ENCODE measurements around the gene EXTL1.
"Not testable (repeated sequence)": the region's sequence is repeated elsewhere in the genome, so short reads cannot be mapped to it uniquely, and the experiment has no call there.

The EXTL1 gene

DNA sequence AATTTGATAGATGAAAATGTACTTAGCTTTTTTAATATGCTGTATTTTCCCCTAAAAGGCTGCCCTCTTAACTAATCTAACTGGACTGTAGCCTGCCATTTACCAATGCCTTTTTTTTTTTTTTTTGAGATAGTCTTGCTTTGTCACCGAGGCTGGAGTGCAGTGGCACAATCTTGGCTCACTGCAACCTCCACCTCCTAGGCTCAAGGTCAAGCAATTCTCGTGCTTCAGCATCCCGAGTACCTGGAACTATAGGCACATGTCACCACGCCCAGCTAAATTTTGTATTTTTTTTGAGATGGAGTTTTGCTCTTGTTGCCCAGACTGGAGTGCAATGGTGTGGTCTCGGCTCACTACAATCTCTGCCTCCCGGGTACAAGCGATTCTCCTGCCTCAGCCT lies 42.4 kb upstream of the EXTL1 start:
- TF ChIP-seq, protein P1, sequence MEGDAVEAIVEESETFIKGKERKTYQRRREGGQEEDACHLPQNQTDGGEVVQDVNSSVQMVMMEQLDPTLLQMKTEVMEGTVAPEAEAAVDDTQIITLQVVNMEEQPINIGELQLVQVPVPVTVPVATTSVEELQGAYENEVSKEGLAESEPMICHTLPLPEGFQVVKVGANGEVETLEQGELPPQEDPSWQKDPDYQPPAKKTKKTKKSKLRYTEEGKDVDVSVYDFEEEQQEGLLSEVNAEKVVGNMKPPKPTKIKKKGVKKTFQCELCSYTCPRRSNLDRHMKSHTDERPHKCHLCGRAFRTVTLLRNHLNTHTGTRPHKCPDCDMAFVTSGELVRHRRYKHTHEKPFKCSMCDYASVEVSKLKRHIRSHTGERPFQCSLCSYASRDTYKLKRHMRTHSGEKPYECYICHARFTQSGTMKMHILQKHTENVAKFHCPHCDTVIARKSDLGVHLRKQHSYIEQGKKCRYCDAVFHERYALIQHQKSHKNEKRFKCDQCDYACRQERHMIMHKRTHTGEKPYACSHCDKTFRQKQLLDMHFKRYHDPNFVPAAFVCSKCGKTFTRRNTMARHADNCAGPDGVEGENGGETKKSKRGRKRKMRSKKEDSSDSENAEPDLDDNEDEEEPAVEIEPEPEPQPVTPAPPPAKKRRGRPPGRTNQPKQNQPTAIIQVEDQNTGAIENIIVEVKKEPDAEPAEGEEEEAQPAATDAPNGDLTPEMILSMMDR (IDR thresholded peaks at IDR 0.05; ENCODE audit: poor library complexity, severe bottlenecking), result no peak
- Histone ChIP-seq H3K27me3 (ENCODE audit: insufficient read depth, poor library complexity, severe bottlenecking) (no peaks in the 10 kb centered on the region), H3K36me3 (ENCODE audit: low read depth) (peaks cover 39% of the 10 kb centered on the region), H3K9me3 (ENCODE audit: severe bottlenecking) (no peaks in the 10 kb centered on the region), H3K27ac (ENCODE audit: poor library complexity, severe bottlenecking) (no peak overlapping the region), H3K4me1 (ENCODE audit: insufficient read depth, poor library complexity, severe bottlenecking) (no peaks in the 10 kb centered on the region), H3K4me3 (ENCODE audit: severe bottlenecking) (no peak overlapping the region)
- DNase-seq (ENCODE audit: low spot score) (no peak), ATAC-seq (ENCODE audit: low read depth) (no peak)

DNA sequence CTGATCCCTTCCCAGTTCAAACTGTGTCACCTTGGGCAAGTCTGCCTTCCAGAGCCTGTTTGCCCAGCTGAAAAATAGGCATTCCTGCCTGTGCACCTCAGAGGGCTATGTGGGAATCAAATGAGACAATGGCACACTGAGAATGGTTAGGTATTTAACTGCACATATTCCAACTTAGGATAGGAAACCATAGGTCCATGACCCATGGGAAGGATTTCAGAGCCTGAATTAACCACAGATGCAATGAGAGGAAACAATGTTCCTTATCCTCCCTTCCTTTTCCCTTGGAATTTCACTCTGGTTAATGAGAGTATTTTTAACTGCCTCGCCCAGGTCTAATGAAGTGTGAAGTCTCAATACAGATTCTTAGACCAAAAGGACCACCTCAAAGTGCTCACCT lies 36.4 kb upstream of the EXTL1 start:
- Histone ChIP-seq H3K27ac (ENCODE audit: poor library complexity, severe bottlenecking) (no peak overlapping the region), H3K4me1 (ENCODE audit: insufficient read depth, poor library complexity, severe bottlenecking) (no peaks in the 10 kb centered on the region), H3K4me3 (ENCODE audit: severe bottlenecking) (no peak overlapping the region), H3K9me3 (ENCODE audit: severe bottlenecking) (no peaks in the 10 kb centered on the region), H3K36me3 (ENCODE audit: low read depth) (peaks cover 34% of the 10 kb centered on the region), H3K27me3 (ENCODE audit: insufficient read depth, poor library complexity, severe bottlenecking) (no peaks in the 10 kb centered on the region)
- no peak for DNase-seq (ENCODE audit: low spot score)
- ATAC-seq (ENCODE audit: low read depth), result no peak
- TF ChIP-seq, protein P1 (IDR thresholded peaks at IDR 0.05; ENCODE audit: poor library complexity, severe bottlenecking), result no peak

- H3K4me3 ChIP-seq (ENCODE audit: severe bottlenecking), result no peak overlapping the region
- no peaks in the 10 kb centered on the region for H3K9me3 ChIP-seq (ENCODE audit: severe bottlenecking)
- no peaks in the 10 kb centered on the region for H3K4me1 ChIP-seq (ENCODE audit: insufficient read depth, poor library complexity, severe bottlenecking)
- H3K36me3 ChIP-seq (ENCODE audit: low read depth), result peaks cover 32% of the 10 kb centered on the region
- no peak for ATAC-seq (ENCODE audit: low read depth)
- TF ChIP-seq, protein P1 (IDR thresholded peaks at IDR 0.05; ENCODE audit: poor library complexity, severe bottlenecking), result no peak
- DNase-seq (ENCODE audit: low spot score), result no peak
- H3K27ac ChIP-seq (ENCODE audit: poor library complexity, severe bottlenecking), result no peak overlapping the region
- no peaks in the 10 kb centered on the region for H3K27me3 ChIP-seq (ENCODE audit: insufficient read depth, poor library complexity, severe bottlenecking)
These were observed 35.9 kb upstream of the EXTL1 start for GRCh38 chr1:25985670-25986069.

- H3K9me3 ChIP-seq (ENCODE audit: severe bottlenecking); H3K4me3 ChIP-seq (ENCODE audit: severe bottlenecking); DNase-seq (ENCODE audit: low spot score); H3K4me1 ChIP-seq (ENCODE audit: insufficient read depth, poor library complexity, severe bottlenecking); H3K27ac ChIP-seq (ENCODE audit: poor library complexity, severe bottlenecking); H3K27me3 ChIP-seq (ENCODE audit: insufficient read depth, poor library complexity, severe bottlenecking); ATAC-seq (ENCODE audit: low read depth): not testable (repeated sequence)
- H3K36me3 ChIP-seq (ENCODE audit: low read depth), result peaks cover 22% of the 10 kb centered on the region
These were observed 34.8 kb upstream of the EXTL1 start for GRCh38 chr1:25986773-25987172.

DNA sequence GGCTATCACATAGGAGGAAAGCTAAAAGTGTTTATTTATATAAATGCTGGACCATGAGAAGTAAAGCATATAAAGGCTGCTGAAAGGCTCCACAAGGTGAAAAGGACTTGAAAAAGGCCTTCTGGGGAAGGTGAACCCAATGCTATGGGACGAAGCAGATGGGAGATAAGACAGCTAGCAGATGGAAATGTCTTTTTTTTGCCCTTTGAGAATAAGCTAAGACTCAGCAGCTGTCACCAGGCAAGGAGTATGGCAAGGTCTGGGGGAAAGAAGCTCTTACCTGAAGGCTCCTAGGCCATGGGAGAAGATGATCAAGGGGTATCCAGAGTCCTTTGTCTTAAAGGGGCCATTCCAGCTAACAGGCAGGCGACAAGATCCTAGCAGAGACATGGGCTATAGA lies 33.6 kb upstream of the EXTL1 start:
- H3K27me3 ChIP-seq (ENCODE audit: insufficient read depth, poor library complexity, severe bottlenecking), result no peaks in the 10 kb centered on the region
- DNase-seq (ENCODE audit: low spot score), result no peak

More for the DNA sequence above, 33.6 kb upstream of the EXTL1 start:
- Histone ChIP-seq H3K36me3 (ENCODE audit: low read depth) (peaks cover 13% of the 10 kb centered on the region), H3K27ac (ENCODE audit: poor library complexity, severe bottlenecking) (no peak overlapping the region), H3K4me1 (ENCODE audit: insufficient read depth, poor library complexity, severe bottlenecking) (no peaks in the 10 kb centered on the region), H3K4me3 (ENCODE audit: severe bottlenecking) (no peak overlapping the region), H3K9me3 (ENCODE audit: severe bottlenecking) (no peaks in the 10 kb centered on the region)
- ATAC-seq (ENCODE audit: low read depth), result no peak
- TF ChIP-seq, protein P1 (IDR thresholded peaks at IDR 0.05; ENCODE audit: poor library complexity, severe bottlenecking), result no peak

All from RWPE2 (cell line).